Liver (tissue), 9 donors: ENCODE measurements around the gene LAMB3. TPM values are rescaled to one million over a fixed set of nuclear protein-coding genes. Genes with fewer than 3 reads are reported as not detected.

Source experiments
- DNase-seq: peaks from one replicate; pipeline ENCODE4 v3.0.0-alpha.2; 2017; ENCODE audit warnings: low spot score
- H3K27ac ChIP-seq, 2 donors: one replicate each; pipeline ENCODE4 v1.7.0; 2013; ENCODE audit warnings: inconsistent platforms in 2 of 2, low read length in 2 of 2, control low read depth in 1 of 2, low read depth in 1 of 2, mild to moderate bottlenecking in 1 of 2
- H3K27me3 ChIP-seq, 4 donors: one replicate each; pipeline versions ENCODE4 v1.6.1 to v1.7.0; 2013; ENCODE audit warnings: low read length in 3 of 4, inconsistent platforms in 1 of 4, mild to moderate bottlenecking in 1 of 4, moderate library complexity in 1 of 4; ENCODE audit not compliant: control insufficient read depth in 4 of 4, insufficient read depth in 4 of 4
- H3K36me3 ChIP-seq, 4 donors: one replicate each; pipeline versions ENCODE4 v1.6.1 to v1.7.0; 2013; ENCODE audit warnings: low read length in 3 of 4, mild to moderate bottlenecking in 3 of 4, low read depth in 1 of 4, moderate library complexity in 1 of 4; ENCODE audit not compliant: control insufficient read depth in 4 of 4, insufficient read depth in 3 of 4
- H3K4me1 ChIP-seq, 4 donors: one replicate each; pipeline versions ENCODE4 v1.6.1 to v1.7.0; 2013; ENCODE audit warnings: low read length in 3 of 4, mild to moderate bottlenecking in 3 of 4, moderate library complexity in 1 of 4; ENCODE audit not compliant: control insufficient read depth in 4 of 4, insufficient read depth in 4 of 4
- H3K4me3 ChIP-seq, 3 donors: one replicate each; pipeline versions ENCODE4 v1.6.1 to v1.7.0; 2013; ENCODE audit warnings: low read length in 3 of 3, control low read depth in 1 of 3, low read depth in 1 of 3, mild to moderate bottlenecking in 1 of 3
- H3K9ac ChIP-seq, 2 donors: one replicate each; pipeline ENCODE4 v1.7.0; 2013; ENCODE audit warnings: low read length in 2 of 2, mild to moderate bottlenecking in 2 of 2, moderate library complexity in 2 of 2, control low read depth in 1 of 2, low read depth in 1 of 2
- H3K9me3 ChIP-seq, 4 donors: one replicate each; pipeline versions ENCODE4 v1.6.1 to v1.7.0; 2013; ENCODE audit warnings: low read length in 3 of 4; ENCODE audit not compliant: control insufficient read depth in 4 of 4
- ATF3 ChIP-seq: IDR thresholded peaks from 2 replicates; pipeline ENCODE4 v1.6.1; 2016; ENCODE audit warnings: antibody characterized with exemption
- EGR1 ChIP-seq, 2 donors: IDR thresholded peaks; 2 replicates each; pipeline ENCODE4 v1.6.1; 2016 to 2018; ENCODE audit warnings: antibody characterized with exemption in 2 of 2, low read depth in 2 of 2
- FOXA1 ChIP-seq: IDR thresholded peaks from 2 replicates; pipeline ENCODE4 v1.6.1; 2016; ENCODE audit warnings: antibody characterized with exemption
- FOXA2 ChIP-seq: IDR thresholded peaks from 2 replicates; pipeline ENCODE4 v1.6.1; 2016; ENCODE audit warnings: antibody characterized with exemption
- HNF4A ChIP-seq, 2 donors: conservative IDR thresholded peaks; 2 replicates each; pipeline ENCODE4 v1.6.1; 2016; ENCODE audit warnings: antibody characterized with exemption in 2 of 2, mild to moderate bottlenecking in 2 of 2
- HNF4G ChIP-seq: IDR thresholded peaks from 2 replicates; pipeline ENCODE4 v1.6.1; 2016; ENCODE audit warnings: antibody characterized with exemption
- JUND ChIP-seq, 2 donors: IDR thresholded peaks; 2 replicates each; pipeline ENCODE4 v1.6.1; 2016; ENCODE audit warnings: antibody characterized with exemption in 2 of 2
- RAD21 ChIP-seq, 2 donors: IDR thresholded peaks; 2 replicates each; pipeline ENCODE4 v1.6.1; 2016; ENCODE audit warnings: antibody characterized with exemption in 2 of 2, mild to moderate bottlenecking in 2 of 2
- RXRA ChIP-seq, 2 donors: IDR thresholded peaks; 2 replicates each; pipeline ENCODE4 v1.6.1; 2017 to 2018; ENCODE audit warnings: antibody characterized with exemption in 2 of 2, mild to moderate bottlenecking in 1 of 2
- SP1 ChIP-seq: IDR thresholded peaks from 2 replicates; pipeline ENCODE4 v1.6.1; 2018; ENCODE audit warnings: antibody characterized with exemption, mild to moderate bottlenecking
- TAF1 ChIP-seq: conservative IDR thresholded peaks from 2 replicates; pipeline ENCODE4 v1.6.1; 2016; ENCODE audit warnings: antibody characterized with exemption, mild to moderate bottlenecking
- YY1 ChIP-seq: IDR thresholded peaks from 2 replicates; pipeline ENCODE4 v1.6.1; 2016; ENCODE audit warnings: antibody characterized with exemption, mild to moderate bottlenecking
- ZBTB33 ChIP-seq: IDR thresholded peaks from 2 replicates; pipeline ENCODE4 v1.6.1; 2016; ENCODE audit warnings: antibody characterized with exemption
- WGBS: extraction: QIAGEN DNeasy Blood & Tissue Kit; methylation state at CpG from one replicate; pipeline ENCODE4 v1.1.7; 2013; 5-methylcytosine and 5-hydroxymethylcytosine counted together
- polyA plus RNA-seq, 2 donors: library from polyadenylated mRNA; stranded (reverse) in 1 of 2; unstranded in 1 of 2; fragments of 200-250 nt in 1 of 2; fragments of >200 nt in 1 of 2; fragmentation: Nextera tagmentation in 1 of 2; extraction: Ambion mirVana in 1 of 2; gene quantifications; one replicate each; pipeline versions ENCODE4 v1.2.1 to v1.2.3, GENCODE V29; 2013 to 2015
- total RNA-seq, 2 donors: library from RNA; depleted of rRNA; stranded (reverse); fragments of >200 nt; gene quantifications; one replicate each; pipeline ENCODE4 v1.2.3, GENCODE V29; 2014
- TF ChIP-seq, protein P1 (sequence below): IDR thresholded peaks from 2 replicates; pipeline ENCODE4 v1.6.1; 2016; ENCODE audit warnings: antibody characterized with exemption
- TF ChIP-seq, protein P2 (sequence below): IDR thresholded peaks from 2 replicates; pipeline ENCODE4 v1.6.1; 2016; ENCODE audit warnings: antibody characterized with exemption, mild to moderate bottlenecking
- donor health status: healthy.
- donor health status: healthy.
- donor health status: healthy.
- donor health status: healthy.
- donor health status: healthy.

LAMB3 gene
- total and polyA plus RNA-seq, 4 donors = 1.3 to 9.1 (median 5.6) TPM

GRCh38 chr1:209667708-209668107 lies 15.5 kb upstream of the LAMB3 start:
- no peak for DNase-seq
- peaks cover 12 to 54% (median 36%) of the 10 kb centered on the region in 4 donors for H3K4me1 ChIP-seq
- 86% methylated on average over 4 of the region's 4 CpGs for WGBS
- H3K27ac ChIP-seq = peak overlapping the region in 1 of 2 donors; percentile 26
- H3K9me3 ChIP-seq = no peaks in the 10 kb centered on the region
- no peaks in the 10 kb centered on the region for H3K36me3 ChIP-seq
- H3K27me3 ChIP-seq = no peaks in the 10 kb centered on the region
- TF ChIP-seq SP1 (no peak), EGR1 (IDR thresholded peaks at IDR 0.05; ENCODE audit: low read depth in 2 of 2) (no peak), JUND (IDR thresholded peaks at IDR 0.05) (no peak)
- no peak overlapping the region for H3K4me3 ChIP-seq
- no peak overlapping the region for H3K9ac ChIP-seq

DNA sequence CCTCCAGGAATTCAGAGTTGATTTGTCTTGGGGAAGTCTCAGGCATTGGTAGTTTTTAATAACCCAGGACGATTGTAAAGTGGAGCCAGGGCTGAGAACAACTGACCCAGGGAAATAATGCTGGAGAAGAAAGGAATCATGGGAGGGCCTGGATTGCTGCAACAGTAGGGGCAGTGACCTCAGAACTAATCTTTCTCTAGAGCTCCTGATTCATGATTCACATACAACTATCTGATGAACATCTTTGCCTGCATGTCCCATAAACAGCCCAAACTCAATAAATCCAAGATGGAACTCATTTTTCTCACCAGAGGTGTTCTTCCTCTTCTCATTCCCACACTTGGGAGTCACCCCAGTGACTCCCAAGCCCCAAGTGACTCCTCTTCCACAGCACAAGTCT lies 14.9 kb upstream of the LAMB3 start:
- peaks cover 15 to 57% (median 39%) of the 10 kb centered on the region in 4 donors for H3K4me1 ChIP-seq
- no peak for DNase-seq
- TF ChIP-seq RAD21 (IDR thresholded peaks at IDR 0.05) (no peak), FOXA1 (peak; percentile 26), JUND (IDR thresholded peaks at IDR 0.05) (no peak), TAF1 (no peak), HNF4A (conservative IDR thresholded peaks at IDR 0.05) (peak; percentile 47 to 67), YY1 (peak; percentile 50), FOXA2 (peak; percentile 7), SP1 (peak; percentile 12), ZBTB33 (peak; percentile 32), ATF3 (no peak), HNF4G (peak; percentile 14), RXRA (IDR thresholded peaks at IDR 0.05) (peak; percentile 80 to 89)
- TF ChIP-seq, protein P1, sequence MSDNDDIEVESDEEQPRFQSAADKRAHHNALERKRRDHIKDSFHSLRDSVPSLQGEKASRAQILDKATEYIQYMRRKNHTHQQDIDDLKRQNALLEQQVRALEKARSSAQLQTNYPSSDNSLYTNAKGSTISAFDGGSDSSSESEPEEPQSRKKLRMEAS = peak; percentile 46
- TF ChIP-seq, protein P2, sequence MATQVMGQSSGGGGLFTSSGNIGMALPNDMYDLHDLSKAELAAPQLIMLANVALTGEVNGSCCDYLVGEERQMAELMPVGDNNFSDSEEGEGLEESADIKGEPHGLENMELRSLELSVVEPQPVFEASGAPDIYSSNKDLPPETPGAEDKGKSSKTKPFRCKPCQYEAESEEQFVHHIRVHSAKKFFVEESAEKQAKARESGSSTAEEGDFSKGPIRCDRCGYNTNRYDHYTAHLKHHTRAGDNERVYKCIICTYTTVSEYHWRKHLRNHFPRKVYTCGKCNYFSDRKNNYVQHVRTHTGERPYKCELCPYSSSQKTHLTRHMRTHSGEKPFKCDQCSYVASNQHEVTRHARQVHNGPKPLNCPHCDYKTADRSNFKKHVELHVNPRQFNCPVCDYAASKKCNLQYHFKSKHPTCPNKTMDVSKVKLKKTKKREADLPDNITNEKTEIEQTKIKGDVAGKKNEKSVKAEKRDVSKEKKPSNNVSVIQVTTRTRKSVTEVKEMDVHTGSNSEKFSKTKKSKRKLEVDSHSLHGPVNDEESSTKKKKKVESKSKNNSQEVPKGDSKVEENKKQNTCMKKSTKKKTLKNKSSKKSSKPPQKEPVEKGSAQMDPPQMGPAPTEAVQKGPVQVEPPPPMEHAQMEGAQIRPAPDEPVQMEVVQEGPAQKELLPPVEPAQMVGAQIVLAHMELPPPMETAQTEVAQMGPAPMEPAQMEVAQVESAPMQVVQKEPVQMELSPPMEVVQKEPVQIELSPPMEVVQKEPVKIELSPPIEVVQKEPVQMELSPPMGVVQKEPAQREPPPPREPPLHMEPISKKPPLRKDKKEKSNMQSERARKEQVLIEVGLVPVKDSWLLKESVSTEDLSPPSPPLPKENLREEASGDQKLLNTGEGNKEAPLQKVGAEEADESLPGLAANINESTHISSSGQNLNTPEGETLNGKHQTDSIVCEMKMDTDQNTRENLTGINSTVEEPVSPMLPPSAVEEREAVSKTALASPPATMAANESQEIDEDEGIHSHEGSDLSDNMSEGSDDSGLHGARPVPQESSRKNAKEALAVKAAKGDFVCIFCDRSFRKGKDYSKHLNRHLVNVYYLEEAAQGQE = peak; percentile 13
- H3K9me3 ChIP-seq = no peaks in the 10 kb centered on the region
- H3K27ac ChIP-seq = peak overlapping the region in 1 of 2 donors; percentile 26
- WGBS = 34% methylated on average over 1 of the region's 1 CpG
- no peak overlapping the region for H3K4me3 ChIP-seq
- H3K9ac ChIP-seq = no peak overlapping the region
- H3K27me3 ChIP-seq = no peaks in the 10 kb centered on the region
- H3K36me3 ChIP-seq = no peaks in the 10 kb centered on the region
